ENCODE data around the gene GNB1.
"Not testable (repeated sequence)": the region's sequence is repeated elsewhere in the genome, so short reads cannot be mapped to it uniquely, and the experiment has no call there.

Gene GNB1

DNA sequence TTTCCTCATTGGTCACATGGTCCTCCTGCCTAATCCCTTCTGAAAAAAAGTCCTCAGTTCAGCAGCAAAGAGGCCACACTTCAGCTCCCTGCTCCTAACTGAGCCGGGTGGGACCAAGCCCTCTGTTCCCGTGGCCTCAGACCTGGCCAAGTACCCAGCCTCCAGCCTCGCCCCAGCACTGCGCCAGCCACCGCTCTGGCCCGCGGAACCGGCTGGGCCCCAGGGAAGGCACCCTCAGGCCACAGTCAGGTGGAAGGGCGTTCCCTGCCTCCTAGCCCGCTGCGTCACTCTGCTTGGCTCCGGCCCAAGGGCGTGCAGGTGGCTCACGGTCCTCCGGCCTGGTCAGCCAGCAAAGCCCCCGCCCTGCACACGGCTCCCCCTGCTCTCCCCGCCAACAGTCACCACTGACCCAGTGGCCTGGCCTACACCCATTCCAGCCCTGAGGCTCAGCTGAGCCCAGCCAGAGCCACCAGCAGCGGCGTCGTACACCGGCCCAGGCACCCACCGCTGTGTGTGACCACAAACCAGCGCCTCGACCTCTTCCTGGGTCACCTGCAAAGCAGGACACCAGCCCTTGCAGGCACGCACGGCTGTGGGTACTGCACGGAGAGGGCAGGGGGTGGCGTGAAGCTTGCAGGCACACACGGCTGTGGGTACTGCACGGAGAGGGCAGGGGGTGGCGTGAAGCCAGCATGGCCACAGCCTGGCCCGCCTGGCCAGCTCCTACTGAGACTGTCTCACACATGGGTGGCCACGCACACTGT, 132.0 kb downstream of the GNB1 start:
- no peak for DNase-seq

DNA sequence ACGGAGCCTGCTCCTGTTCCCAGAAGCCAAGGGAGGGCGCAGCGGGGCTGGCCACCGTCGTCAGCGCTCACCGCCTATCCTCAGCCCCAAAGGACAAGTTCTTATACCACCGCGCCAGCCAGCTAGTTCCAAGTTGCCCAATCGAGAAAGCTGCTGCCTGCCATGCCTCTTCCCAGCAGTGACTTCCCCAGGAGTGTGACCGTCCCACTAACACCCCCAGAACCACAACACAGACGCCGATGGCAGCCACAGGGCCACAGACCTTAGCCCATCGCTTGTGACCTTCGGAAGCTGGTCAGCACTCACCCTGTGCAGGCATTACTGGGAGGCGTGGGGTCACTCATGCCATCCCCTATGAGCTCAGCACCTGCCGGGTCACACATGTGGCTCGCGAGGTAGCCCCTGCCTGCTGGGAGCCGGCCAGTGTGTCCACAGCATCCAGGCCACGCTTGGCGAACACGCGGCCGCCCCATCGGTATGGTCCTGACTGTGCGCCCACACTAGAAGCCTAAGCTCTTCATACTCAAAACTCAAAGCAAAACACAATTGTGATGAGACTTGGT, 132.7 kb downstream of the GNB1 start:
- DNase-seq: no peak

DNA sequence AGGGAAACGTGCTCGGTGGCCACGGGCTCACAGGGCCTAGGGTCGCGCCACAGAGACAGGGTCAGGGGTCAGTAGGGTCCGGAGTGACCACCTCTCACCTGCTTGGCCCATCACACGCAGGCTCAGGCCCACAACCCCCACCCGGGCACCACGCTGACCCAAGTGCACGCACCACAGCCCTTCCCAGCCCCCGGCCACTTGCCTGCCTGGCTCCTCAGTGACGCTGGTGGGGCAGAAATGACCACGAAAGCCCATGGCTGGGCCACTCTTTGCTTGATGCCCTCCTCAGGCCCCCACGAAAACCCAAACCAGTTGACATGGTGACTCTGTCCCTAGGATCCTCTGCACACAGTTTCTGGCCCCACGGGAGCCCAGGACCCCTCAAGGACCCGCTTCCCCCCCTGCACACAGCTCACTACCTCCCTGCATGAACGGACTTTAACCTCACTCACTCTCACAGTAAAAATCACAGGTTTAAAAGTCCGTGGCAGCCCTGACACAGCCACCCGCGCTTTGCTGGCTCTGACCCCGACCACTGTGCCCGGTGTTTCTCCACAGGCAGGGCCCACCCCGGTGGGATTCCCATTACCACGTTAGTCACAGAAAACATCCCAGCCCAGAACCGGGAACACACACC, 133.3 kb downstream of the GNB1 start:
- DNase-seq: no peak

DNA sequence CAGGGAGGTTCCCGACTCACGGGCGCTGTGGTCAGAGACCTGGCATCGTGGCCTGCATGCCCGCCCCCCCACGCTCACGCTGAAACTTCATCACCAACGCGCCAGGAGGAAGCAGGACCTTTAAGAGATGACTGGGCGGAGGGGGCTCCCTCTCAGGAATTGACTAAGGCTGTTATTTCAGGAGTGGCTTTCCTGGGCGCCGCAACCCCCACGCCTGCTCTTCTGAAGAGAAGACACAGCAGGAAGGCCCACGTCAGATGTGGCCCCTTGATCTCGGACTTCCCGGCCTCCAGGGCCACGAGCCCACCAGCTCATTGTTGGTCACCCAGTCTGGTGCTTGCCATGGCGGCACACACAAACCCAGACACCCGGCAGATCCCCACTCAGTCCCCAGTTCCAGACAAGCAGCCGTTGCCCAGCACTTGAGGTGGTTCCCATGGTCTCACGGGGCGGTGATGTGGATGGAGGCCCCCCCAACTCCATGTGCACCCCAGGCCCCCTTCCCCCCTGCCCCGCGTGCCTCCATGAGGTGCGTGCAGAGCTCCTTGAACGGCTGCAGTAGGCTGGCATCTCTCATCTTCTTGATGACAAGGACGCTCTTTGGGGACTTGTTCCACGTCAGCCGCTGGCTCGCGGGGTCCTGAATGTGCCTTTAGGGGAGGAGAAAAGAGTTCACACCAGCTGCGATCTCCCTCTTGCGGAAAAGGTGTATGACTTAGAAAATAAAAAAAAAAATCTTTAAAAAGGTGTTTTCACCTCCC, 134.0 kb downstream of the GNB1 start:
- no peak for DNase-seq

DNA sequence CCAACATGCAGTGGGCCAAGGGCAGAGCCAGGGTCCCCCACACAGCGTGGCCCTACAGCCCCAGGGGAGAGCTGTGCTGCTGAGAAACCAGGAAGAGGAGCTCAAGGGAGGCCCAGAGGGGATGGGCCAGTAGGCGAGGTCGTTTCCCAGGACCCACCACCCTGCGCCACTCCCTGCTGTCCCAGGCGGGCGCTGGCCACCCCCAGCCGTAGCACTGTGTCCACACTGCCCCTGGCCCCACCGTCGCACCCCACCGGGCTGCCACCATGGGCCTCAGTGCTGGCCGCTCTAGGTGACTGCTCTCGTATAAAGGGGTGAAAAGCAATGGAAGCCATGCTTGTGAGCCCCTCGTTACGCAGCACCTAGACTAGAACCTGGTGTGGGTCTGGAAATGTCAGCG, 135.0 kb downstream of the GNB1 start:
- no peak for DNase-seq

DNA sequence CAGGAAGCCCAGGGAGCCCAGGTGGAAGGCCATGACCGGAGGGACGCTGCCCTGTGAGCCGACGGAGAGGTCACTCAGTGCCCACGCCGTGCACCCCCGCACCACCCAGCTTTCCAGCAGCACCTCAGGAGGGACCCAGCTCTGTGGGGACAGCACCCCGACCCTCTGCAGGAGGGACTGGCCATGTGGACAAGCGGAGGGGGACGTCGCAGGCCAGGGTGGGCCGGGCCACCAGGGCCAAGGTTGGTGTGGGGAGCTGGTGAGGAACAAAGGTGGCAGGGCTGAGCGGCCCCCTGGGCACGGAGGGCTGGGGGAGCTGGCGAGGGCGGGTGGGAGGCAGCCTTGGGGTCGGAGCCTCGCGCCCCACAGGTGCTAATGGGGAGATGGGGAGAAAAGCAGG, 135.5 kb downstream of the GNB1 start:
- DNase-seq: no peak

DNA sequence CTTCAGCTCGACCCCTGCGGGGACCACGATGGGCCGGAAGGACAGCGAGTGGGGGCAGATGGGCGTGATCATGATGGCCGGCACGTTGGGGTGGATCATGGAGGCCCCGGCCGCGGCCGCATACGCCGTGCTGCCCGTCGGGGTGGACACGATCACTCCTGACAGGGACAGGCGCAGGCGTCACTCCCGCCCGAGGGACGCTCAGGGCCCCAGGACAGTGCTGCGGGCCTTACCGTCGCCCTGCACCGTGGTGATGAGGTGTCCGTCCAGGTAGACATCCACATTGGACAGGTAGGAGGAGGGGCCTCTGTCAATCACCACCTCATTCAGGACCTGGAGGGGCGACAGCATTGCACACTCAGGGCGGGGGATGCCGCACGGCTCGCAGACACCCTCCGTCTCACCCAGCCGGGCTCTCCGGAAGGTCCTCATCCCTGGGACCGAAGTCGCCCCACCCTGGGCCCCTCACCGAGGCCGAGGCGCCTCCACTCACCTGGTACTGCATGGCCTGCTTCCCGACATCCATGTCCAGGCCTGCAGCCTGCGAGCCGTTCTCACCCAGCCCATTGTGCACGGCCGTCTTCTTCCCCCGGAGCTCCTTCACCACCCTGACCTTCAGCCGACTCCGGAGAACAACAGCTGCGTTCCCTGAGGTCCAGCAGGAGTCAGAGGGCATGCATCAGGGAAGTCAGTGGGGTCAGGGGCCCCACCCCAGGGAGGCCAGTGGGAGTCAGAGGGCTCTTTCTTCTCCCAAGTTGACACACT, 136.7 kb downstream of the GNB1 start:
- no peak for DNase-seq

DNA sequence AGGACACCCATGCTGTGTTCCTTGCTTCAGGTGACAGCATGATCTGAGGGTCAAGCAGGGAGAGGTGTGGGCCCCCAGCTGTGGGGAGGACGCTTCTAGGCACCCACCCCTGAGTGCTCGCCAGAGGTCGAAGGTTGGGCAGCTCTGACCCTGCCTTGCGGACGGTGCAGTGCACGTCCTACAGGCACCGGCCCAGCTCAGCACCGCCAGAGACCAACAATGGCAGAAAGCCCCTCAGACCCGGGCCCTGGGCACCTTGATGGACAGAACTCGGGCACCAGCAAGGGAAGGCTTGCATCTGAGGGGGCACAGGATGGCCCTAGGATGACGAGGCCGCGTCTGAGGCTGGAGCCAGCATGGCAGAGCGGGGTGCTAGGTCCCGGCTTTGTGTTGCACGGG, 137.3 kb downstream of the GNB1 start:
- DNase-seq: no peak

DNA sequence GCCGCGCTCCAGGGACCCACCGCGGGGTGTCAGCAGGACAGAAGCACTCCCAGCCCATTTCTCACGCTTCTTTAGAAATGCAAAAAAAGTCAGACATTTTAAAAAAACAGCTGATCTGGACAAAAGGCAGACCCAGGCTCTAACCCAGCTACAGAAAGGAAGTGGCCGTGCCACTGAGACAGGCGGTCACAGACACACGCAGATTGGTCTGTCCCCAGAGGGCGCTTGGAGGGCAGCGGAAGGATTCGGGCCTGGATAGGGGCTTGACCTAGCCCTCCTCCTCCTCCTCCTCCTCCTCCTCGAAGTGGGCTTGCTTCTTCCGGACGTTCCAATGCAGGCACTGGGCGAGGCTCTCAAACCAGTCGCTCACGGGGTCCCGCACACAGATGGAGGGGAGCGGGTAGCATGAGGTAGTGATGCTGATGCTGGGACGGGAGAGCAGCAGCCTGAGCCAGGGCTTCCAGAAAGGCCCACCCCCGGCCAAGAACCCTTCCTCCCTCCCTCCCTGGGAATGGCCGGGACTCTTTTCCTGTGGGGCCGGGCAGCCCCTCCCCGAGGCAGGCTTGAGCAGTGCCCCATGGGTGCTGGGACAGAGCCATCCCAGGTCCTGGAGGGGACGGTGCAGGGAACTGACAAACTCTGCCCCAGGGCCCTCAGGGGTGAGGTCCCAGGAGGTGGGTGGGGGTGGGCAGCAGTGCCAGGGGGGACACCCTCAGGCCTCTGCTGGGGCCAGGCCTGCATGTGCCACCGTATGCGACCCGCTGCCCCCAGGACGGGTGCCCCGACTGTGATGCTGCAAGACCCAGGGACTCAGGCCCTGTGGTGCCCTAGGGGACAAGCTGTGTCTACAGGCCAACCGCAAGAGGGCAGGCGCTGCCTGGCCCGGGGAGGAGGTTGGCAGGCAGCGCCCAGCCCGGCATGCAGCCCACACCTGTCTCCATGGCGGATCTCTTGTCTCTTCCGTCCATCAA, 138.0 kb downstream of the GNB1 start:
- no peak for DNase-seq

DNA sequence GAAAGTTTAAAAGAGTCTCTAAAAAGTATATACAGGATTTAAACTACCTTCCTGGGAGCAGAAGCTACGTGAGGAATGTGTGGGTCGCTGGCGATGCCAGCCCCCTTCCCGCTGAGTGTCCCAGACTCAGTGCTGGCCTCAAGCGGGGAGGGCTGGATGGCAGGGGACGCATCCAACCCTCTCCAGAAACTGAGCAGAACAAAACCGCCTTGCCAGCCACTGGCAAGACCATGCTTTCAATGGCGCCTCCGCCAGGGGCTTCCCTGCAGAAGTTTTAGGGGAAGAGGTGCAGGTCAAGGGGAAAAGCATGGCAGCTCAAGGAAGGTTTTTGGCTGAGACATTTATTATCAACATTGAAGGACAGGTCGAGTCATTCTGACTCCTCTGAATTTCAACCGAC, 138.7 kb downstream of the GNB1 start:
- no peak for DNase-seq

DNA sequence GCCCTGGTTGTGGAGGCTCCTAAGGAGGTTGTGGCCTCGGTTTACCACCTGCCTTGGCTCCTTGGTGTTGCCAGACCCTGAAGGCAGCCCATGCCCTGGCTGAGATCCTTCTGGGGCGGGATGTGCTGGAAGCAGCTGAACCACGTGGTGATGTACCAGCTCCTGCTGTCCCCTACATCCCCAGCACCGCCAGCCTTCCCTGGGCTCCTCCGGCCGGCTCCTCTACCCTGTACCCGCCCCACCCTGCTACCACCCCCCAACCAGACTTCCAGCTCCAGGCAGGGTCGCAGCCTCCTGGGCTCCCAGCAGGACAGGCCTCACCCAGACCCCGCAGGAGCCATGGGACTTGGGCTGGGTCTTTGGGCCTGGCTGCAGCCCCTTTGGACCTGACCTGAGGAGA, 140.9 kb downstream of the GNB1 start:
- not testable (repeated sequence) for DNase-seq

DNA sequence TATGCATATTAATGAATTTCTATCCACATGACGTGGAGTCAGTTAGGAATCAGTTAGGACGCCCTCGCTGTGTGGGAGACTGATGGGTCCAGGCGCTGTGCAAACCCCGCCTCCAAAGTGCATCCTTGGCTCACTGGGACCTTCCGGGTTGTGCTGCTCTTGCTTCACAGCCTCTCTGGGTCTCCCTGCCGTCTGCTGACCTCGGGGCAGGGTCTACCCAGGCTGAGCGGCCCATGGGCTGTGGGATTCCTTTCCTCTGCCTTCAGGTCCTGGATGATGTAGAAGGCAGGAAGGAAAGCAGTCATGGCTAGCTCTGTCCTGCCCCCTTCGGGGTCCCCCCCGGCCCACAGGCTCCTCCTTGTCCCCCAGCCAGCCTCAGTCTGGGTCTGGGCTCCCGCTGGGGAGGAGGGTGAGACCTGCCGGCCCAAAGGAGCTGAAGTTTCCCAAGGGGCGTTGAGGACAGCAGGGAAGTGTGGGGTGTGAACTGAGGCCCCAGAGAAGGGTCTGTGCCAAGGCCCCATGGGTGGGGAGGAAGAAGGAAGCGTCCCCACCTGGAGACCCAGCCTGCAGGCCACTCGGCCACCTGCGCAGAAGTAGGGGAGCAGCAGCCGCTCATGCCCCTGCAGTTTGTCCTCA, 142.1 kb downstream of the GNB1 start:
- no peak for DNase-seq

DNA sequence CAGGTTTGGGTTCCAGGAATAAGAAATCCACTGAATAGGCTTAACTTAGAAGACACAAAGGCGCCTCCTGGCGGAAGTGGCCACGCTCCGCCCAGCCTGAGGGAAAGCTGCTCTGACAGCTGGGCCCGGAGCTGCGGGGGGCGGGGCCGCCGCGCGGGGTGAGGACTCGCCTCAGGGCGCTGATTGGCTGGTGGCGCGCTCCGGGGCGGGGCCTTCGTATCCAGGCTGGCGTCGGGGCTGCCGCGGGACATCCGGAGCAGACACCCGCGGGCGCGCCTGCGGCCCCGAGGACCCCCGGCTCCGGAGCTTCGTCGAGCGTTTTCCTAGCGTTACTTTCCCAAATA, 144.3 kb downstream of the GNB1 start:
- not testable (repeated sequence) for DNase-seq

DNA sequence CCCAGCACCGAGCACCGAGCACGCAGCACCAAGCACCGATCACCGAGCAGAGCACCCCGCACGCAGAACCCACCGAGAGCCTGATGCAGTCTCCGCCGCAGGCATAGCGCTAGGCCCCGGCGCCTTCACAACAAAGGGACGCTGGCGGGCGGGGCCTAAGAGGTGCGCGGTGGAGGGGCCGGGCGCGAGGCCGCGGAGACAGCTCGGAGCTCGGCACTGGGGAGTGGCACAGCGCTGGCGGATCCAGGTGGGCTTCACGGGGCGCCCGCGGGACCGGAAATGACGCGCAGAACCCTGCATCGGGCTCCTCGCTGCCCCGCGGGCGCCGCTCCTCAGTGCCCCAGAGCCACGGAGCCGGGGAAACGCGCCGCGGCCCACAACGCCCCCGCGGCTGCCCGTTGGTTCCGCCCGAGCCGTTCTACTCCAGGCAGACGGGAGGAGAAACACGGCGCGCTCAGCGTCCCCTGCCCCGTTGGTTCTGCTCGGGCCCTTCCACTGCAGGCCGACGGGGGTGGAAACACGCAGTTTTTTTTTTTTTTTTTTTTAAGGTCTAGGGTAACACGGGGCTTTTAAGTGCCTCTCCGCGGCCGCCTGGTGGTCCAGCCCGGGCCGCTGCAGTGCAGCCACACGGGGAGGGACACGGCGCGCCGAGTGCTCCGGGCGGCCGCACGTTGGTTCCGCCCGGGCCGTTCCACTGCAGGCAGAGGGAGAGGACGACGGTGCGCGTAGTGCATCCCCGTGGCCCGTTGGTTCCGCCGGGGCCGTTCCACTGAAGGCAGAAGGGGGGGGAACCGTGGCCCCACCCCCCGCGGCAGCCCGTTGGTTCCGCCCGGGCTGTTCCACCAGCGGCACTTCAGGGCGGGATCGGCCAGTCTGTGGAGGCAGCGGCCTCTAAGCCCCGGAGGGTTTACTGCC, 145.0 kb downstream of the GNB1 start:
- peak; percentile 89 for DNase-seq

DNA sequence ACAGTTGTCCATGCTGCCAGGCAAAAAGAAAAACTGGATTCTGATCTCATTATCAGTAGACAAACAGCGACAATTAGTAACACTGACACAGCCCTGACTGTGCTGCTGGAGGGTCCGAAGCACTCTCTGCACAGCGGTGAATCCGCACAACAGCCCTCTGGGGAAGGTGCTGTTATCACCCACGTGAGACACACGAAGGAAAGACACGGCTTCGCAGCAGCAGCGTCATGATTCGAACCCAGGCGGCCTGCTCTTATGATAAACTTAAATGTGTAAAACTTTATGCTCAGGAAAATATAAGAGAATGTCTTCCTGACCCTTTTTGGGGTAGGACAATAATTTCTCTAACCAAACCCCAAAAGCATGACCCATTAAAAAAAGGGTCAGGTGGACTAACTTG, 148.4 kb downstream of the GNB1 start:
- not testable (repeated sequence) for DNase-seq

DNA sequence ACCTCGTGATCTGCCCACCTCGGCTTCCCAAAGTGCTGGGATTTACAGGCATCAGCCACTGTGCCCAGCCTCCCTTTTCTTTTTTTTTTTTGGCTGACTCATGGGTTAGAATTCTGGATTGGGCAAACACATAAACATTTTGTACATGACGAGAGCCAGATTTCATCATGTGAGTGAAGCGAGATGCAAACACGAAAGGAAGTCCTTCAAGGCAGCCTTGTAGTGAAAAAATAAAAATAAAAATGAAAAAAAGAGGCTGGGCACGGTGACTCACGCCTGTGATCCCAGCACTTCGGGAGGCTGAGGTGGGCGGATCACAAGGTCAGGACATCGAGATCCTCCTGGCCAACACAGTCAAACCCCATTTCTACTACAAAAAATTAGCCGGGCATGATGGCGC, 149.9 kb downstream of the GNB1 start:
- not testable (repeated sequence) for DNase-seq

DNA sequence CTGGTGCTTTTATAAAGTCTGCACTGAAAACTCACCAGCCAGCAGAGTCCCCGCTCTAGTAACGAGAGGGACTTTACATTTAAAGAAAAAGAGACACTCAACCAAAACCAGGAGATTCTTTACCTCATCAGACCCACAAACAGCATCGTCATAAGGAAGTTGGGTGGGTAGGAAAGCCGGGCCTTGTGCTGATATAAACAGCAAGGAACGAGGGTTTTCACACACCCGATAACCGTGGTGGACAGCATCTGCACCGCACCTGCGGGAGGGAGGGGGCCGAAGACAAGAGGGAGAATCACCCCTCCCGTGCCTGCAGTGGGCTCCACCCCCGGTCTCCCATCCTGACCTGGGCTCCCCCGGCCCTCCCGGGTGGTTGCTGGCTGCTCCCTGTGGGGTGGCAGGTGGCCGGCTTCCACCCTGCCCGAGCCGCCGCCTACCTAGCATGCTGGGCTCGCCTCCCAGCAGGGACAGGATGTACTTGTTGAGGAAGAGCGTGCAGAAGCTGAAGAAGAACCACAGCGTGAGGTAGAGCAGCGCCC, 152.0 kb downstream of the GNB1 start:
- not testable (repeated sequence) for DNase-seq

DNA sequence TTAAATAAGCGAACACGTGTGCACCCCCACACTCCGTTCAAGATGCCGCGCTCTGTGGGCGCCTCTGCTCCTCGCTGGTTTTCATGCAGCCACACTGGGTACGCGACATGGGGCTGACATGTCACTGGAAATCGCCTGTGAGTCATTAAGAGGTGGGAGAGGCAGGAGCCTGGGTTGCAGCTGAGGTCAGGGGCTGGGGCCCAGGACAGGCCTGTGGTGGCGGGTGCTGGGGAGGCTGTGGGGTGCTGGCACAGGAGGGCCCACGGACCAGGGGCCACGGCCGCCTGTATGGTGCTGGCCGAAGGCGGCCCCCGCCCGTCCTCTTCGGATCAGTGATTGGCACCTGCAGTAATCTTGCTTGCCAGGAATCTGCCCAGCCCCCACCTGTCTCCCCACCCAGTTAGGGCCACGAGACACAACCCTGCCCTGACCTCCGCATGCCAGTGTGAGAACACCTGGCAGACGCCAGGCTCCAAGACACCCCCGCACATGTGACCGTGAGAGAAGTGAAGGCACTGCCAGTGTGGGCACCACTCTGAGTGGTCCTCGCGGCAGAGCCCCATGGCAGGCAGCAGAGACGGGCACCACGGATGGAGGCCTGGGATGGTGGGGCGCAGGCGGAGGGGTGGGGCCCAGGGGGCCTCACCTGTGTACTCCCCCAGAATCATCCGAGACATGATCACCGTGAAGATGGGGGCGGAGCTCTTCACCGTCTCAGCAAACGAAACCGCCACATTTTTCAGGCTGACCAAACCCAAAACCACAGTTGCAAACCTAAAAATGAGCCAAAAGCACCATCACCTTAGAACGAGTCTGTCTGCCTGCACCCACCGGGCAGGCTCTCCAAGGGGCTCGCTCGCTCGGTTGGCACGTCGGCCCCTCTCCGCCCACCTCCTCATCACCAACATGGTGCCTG, 153.0 kb downstream of the GNB1 start:
- DNase-seq: not testable (repeated sequence)

Data from activated T-cell treated with anti-CD3 and anti-CD28 coated beads for 4 hours (primary cell).